Vagina (tissue), 2 donors: Measurements from ENCODE around the gene CCDC158. TPM values are rescaled to one million over a fixed set of nuclear protein-coding genes. Genes with fewer than 3 reads are reported as not detected.

Source experiments
- DNase-seq, 2 donors: peaks; one replicate each; pipeline ENCODE4 v3.0.0-alpha.2; 2017; ENCODE audit errors: extremely low spot score in 2 of 2
- H3K27ac ChIP-seq: fragments of 200-600 bp; sonication (generic); one replicate; pipeline ENCODE4 v1.5.1; 2019
- H3K27me3 ChIP-seq: fragments of 200-600 bp; sonication (generic); one replicate; pipeline ENCODE4 v1.5.1; 2019
- H3K36me3 ChIP-seq, 2 donors: fragments of 200-600 bp; sonication (generic); one replicate each; pipeline ENCODE4 v1.5.1; 2017 to 2019
- H3K4me1 ChIP-seq: fragments of 200-600 bp; sonication (generic); one replicate; pipeline ENCODE4 v1.5.1; 2019
- H3K4me3 ChIP-seq, 2 donors: fragments of 200-600 bp; sonication (generic); 1 replicate in 1 of 2; 2 replicates in 1 of 2; pipeline ENCODE4 v1.5.1; 2016 to 2019
- H3K9me3 ChIP-seq: fragments of 200-600 bp; sonication (generic); one replicate; pipeline ENCODE4 v1.5.1; 2019
- CTCF ChIP-seq, 3 experiments: fragments of 450-650 bp in 2 of 3; fragments of 200-600 bp in 1 of 3; sonication (generic) in 1 of 3; IDR thresholded peaks; one replicate each; pipeline ENCODE4 v1.5.1; 2017 to 2019; ENCODE audit warnings: antibody characterized with exemption in 3 of 3, mild to moderate bottlenecking in 2 of 3, moderate library complexity in 2 of 3
- POLR2A ChIP-seq, 2 donors: fragments of 450-650 bp; IDR thresholded peaks; one replicate each; pipeline ENCODE4 v1.6.1; 2017; ENCODE audit warnings: antibody characterized with exemption in 2 of 2, mild to moderate bottlenecking in 2 of 2, moderate library complexity in 2 of 2
- POLR2AphosphoS5 ChIP-seq, 2 donors: sonication (generic); formaldehyde crosslinking; IDR thresholded peaks; one replicate each; pipeline ENCODE4 v1.9.0; 2017; ENCODE audit warnings: antibody characterized with exemption in 2 of 2, mild to moderate bottlenecking in 2 of 2, low read depth in 1 of 2; ENCODE audit not compliant: insufficient read depth in 1 of 2
- intact Hi-C: fragments of 100-400 bp; cut with DNase I; formaldehyde crosslinking; loops from one replicate; pipeline ENCODE4 v1.15.1; 2023
- total RNA-seq: library from RNA; depleted of rRNA; stranded (reverse); fragments of >200 nt; gene quantifications from one replicate; pipeline ENCODE4 v1.2.3, GENCODE V29; 2016

CCDC158 gene
- total RNA-seq, 1 donor from 2014 or later, result not detected

DNA sequence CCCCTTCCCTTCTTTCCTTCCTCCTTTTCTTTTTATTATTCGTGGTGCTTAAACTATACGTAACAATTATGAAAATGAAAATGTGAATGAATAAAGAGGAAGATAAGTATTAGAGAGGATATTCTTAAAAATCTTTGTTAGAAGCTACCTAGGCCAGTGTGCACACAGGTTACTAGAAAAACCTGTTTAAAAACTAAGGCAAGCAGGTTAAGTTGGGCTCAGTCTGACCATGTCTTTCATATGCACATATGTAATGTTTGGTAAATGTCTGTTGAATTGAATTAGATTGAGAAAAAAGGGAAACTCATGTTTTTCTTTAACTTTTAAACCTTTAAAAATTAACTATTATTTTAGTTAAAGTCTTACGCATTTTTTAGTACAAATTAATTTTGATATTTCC, 21.9 kb upstream of the CCDC158 start:
- DNase-seq, result no peak
- no peaks in the 10 kb centered on the region for H3K36me3 ChIP-seq
- TF ChIP-seq POLR2A (IDR thresholded peaks at IDR 0.05), result no peak
- TF ChIP-seq CTCF (IDR thresholded peaks at IDR 0.05), result no peak
- no peak for TF ChIP-seq POLR2AphosphoS5 (IDR thresholded peaks at IDR 0.05; ENCODE audit: insufficient read depth in 1 of 2, low read depth in 1 of 2)
- H3K27ac ChIP-seq, result no peak overlapping the region
- no peaks in the 10 kb centered on the region for H3K27me3 ChIP-seq
- no peaks in the 10 kb centered on the region for H3K4me1 ChIP-seq
- no peak overlapping the region for H3K4me3 ChIP-seq
- no peaks in the 10 kb centered on the region for H3K9me3 ChIP-seq
- intact Hi-C loops, result no loop called here

DNA sequence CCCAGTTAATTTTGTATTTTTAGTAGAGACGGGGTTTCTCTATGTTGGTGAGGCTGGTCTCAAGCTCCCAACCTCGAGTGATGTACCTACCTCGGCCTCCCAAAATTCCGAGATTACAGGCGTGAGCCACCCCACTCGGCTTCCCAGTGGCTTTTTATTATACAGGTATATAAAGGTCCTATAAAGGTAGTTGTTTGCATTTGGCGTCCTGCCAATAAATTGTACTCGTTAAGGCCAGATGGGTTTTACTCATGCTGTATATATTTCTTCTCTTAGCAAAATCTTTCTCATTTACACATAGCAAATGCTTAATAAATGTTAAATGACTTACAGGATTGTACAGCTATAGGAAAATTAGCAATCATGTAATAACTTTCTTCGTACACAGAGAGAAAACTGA, 20.9 kb upstream of the CCDC158 start:
- H3K9me3 ChIP-seq, result no peaks in the 10 kb centered on the region
- H3K27ac ChIP-seq, result no peak overlapping the region
- no peak for DNase-seq
- H3K36me3 ChIP-seq, result no peaks in the 10 kb centered on the region
- H3K4me1 ChIP-seq, result no peaks in the 10 kb centered on the region
- H3K27me3 ChIP-seq, result no peaks in the 10 kb centered on the region
- intact Hi-C loops, result no loop called here
- no peak overlapping the region for H3K4me3 ChIP-seq
- TF ChIP-seq POLR2A (IDR thresholded peaks at IDR 0.05), result no peak
- TF ChIP-seq CTCF (IDR thresholded peaks at IDR 0.05), result no peak
- TF ChIP-seq POLR2AphosphoS5 (IDR thresholded peaks at IDR 0.05; ENCODE audit: insufficient read depth in 1 of 2, low read depth in 1 of 2), result no peak

GRCh38 chr4:76439491-76439890, 18.6 kb upstream of the CCDC158 start:
- TF ChIP-seq POLR2AphosphoS5 (IDR thresholded peaks at IDR 0.05; ENCODE audit: insufficient read depth in 1 of 2, low read depth in 1 of 2) (no peak), POLR2A (IDR thresholded peaks at IDR 0.05) (no peak), CTCF (IDR thresholded peaks at IDR 0.05) (no peak)
- H3K27me3 ChIP-seq, result no peaks in the 10 kb centered on the region
- H3K9me3 ChIP-seq, result no peaks in the 10 kb centered on the region
- intact Hi-C loops, result loop anchor here (10.0 kb wide), 1 partner anchor 65 kb away; no protein-coding TSS in a partner anchor
- H3K4me1 ChIP-seq, result peaks cover 11% of the 10 kb centered on the region
- H3K36me3 ChIP-seq, result no peaks in the 10 kb centered on the region
- no peak for DNase-seq
- no peak overlapping the region for H3K4me3 ChIP-seq
- H3K27ac ChIP-seq, result no peak overlapping the region

- H3K27ac ChIP-seq, result no peak overlapping the region
- H3K4me1 ChIP-seq, result peaks cover 11% of the 10 kb centered on the region
- no peaks in the 10 kb centered on the region for H3K9me3 ChIP-seq
- H3K27me3 ChIP-seq, result no peaks in the 10 kb centered on the region
- intact Hi-C loops, result loop anchor here (10.0 kb wide), 1 partner anchor 69 kb away; no protein-coding TSS in a partner anchor
- TF ChIP-seq POLR2A (IDR thresholded peaks at IDR 0.05), result no peak
- no peak for TF ChIP-seq POLR2AphosphoS5 (IDR thresholded peaks at IDR 0.05; ENCODE audit: insufficient read depth in 1 of 2, low read depth in 1 of 2)
- DNase-seq, result no peak
- H3K36me3 ChIP-seq, result no peaks in the 10 kb centered on the region
- peak overlapping the region; percentile 13 to 19 for H3K4me3 ChIP-seq
Observed at GRCh38 chr4:76435528-76436319, 14.8 kb upstream of the CCDC158 start.

GRCh38 chr4:76434901-76435527, 14.1 kb upstream of the CCDC158 start, which contains the start of gene SHROOM3:
Gene SHROOM3, plus strand, starts transcription at chr4:76435229. Its CDS starts 824 bp downstream, at chr4:76436053.
- no peak for DNase-seq
- H3K27me3 ChIP-seq, result no peaks in the 10 kb centered on the region

More at GRCh38 chr4:76434901-76435527, 14.1 kb upstream of the CCDC158 start, which contains the start of gene SHROOM3:
- no peaks in the 10 kb centered on the region for H3K36me3 ChIP-seq
- intact Hi-C loops, result loop anchor here (10.0 kb wide), 1 partner anchor 70 kb away; no protein-coding TSS in a partner anchor
- H3K4me1 ChIP-seq, result peaks cover 11% of the 10 kb centered on the region
- no peak within 1 kb of the TSS for H3K27ac ChIP-seq
- H3K9me3 ChIP-seq, result no peaks in the 10 kb centered on the region
- peak within 1 kb of the TSS; percentile 13 to 19 for H3K4me3 ChIP-seq
- no peak for TF ChIP-seq CTCF (IDR thresholded peaks at IDR 0.05)
- no peak for TF ChIP-seq POLR2AphosphoS5 (IDR thresholded peaks at IDR 0.05; ENCODE audit: insufficient read depth in 1 of 2, low read depth in 1 of 2)
- no peak for TF ChIP-seq POLR2A (IDR thresholded peaks at IDR 0.05)
